Adrenal gland (tissue), 12 donors: ENCODE results near the gene NUP210. TPM values are rescaled to one million over a fixed set of nuclear protein-coding genes. Genes with fewer than 3 reads are reported as not detected.

Experiments
- DNase-seq, 7 donors: peaks; one replicate each; pipeline ENCODE4 v3.0.0-alpha.2; 2019 to 2020
- H3K27ac ChIP-seq, 5 donors: fragments of 200-600 bp; sonication (generic) in 4 of 5; 1 replicate in 3 of 5; 2 replicates in 2 of 5; pipeline versions ENCODE4 v1.5.1 to v1.8.0; 2016 to 2020; ENCODE audit warnings: mild to moderate bottlenecking in 1 of 5
- H3K27me3 ChIP-seq: fragments of 200-600 bp; 2 replicates; pipeline ENCODE4 v1.8.0; 2021
- H3K36me3 ChIP-seq, 2 donors: fragments of 200-600 bp; replicated peaks in 1 of 2; 1 replicate in 1 of 2; 2 replicates in 1 of 2; pipeline versions ENCODE4 v1.5.1 to v1.8.0; 2018 to 2022
- H3K4me1 ChIP-seq, 2 donors: fragments of 200-600 bp; replicated peaks in 1 of 2; 1 replicate in 1 of 2; 2 replicates in 1 of 2; pipeline versions ENCODE4 v1.5.1 to v1.8.0; 2018 to 2021
- H3K4me3 ChIP-seq, 4 donors: fragments of 200-600 bp; sonication (generic) in 3 of 4; one replicate each; pipeline ENCODE4 v1.5.1; 2016 to 2018
- H3K9me3 ChIP-seq, 3 donors: fragments of 200-600 bp; sonication (generic) in 1 of 3; replicated peaks in 1 of 3; 1 replicate in 2 of 3; 2 replicates in 1 of 3; pipeline versions ENCODE4 v1.5.1 to v1.8.0; 2016 to 2021
- POLR2A ChIP-seq, 2 donors: fragments of 450-650 bp; IDR thresholded peaks; one replicate each; pipeline ENCODE4 v1.6.1; 2017; ENCODE audit warnings: antibody characterized with exemption in 2 of 2, mild to moderate bottlenecking in 2 of 2, moderate library complexity in 1 of 2
- WGBS, 4 donors: extraction: QIAGEN DNeasy Blood & Tissue Kit in 2 of 4; methylation state at CpG; one replicate each; pipeline versions ENCODE4 v1.1.5 to v1.1.7; 2013 to 2017; 5-methylcytosine and 5-hydroxymethylcytosine counted together
- intact Hi-C, 2 donors: fragments of 100-400 bp; cut with DNase I; formaldehyde crosslinking; loops; one replicate each; pipeline versions ENCODE4 v1.14.1 to v1.15.0; 2022 to 2023
- polyA plus RNA-seq, 3 donors: library from polyadenylated mRNA; stranded (reverse); fragments of 200-250 nt in 2 of 3; fragments of 350-450 nt in 1 of 3; fragmentation: Illumina TruSeq in 1 of 3; extraction: RNeasy Lipid Tissue Mini Kit (QIAGEN cat#74804) in 1 of 3; gene quantifications; one replicate each; pipeline ENCODE4 v1.2.3, GENCODE V29; 2013 to 2014
- total RNA-seq, 9 donors: library from RNA; depleted of rRNA in 4 of 9; stranded (reverse); fragments of >200 nt in 4 of 9; fragments of 120-200 nt in 1 of 9; fragmentation: NEBNext Ultra II Directional in 1 of 9; extraction: Animal tissue kit (Norgen Biotek cat#: 25700) in 1 of 9; gene quantifications; one replicate each; pipeline versions ENCODE4 v1.1.0 to v1.2.4, GENCODE V29; 2013 to 2023
- TF ChIP-seq, protein P1 (sequence below), 6 experiments: fragments of 450-650 bp in 4 of 6; fragments of 200-600 bp in 2 of 6; sonication (generic) in 1 of 6; IDR thresholded peaks; 1 replicate in 5 of 6; 2 replicates in 1 of 6; pipeline versions ENCODE4 v1.5.1 to v1.8.0; 2016 to 2021; ENCODE audit warnings: antibody characterized with exemption in 6 of 6, mild to moderate bottlenecking in 2 of 6, moderate library complexity in 1 of 6
- donor health status: healthy with polysubstance abuse.
- donor health status: Bipolar disorder and iron deficiency.
- donor health status: DM: yes; HTN: yes; CAD: no.
- donor health status: DM: no; HTN: no; CAD: no.
- donor health status: DM: no; HTN: no; CAD: no.
- donor health status: DM: yes; HTN: yes; CAD: no.

Gene NUP210
- total and polyA plus RNA-seq, 12 donors, result 3.0 to 15.8 (median 8.6) TPM

DNA sequence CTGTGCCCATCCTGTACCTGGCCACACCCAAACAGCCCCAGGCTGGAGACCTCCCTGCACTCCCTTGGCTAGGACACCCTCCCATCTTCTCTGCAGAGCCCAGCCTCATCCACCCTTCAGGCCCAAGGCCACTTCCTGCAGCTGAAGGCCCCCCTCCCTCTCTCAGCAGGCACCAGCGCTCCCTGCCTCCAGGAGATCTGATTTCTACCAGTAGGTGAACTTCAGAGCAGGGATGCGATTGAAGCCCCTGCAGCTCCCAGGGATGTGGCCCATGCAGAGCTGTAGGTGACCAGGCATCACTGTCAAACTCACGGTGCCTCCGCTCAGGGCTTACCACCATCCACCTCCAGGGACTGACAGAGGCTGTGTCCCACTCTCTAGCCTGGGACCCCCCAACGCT, 96.3 kb downstream of the NUP210 start:
- no peak for DNase-seq
- H3K27ac ChIP-seq, result no peak overlapping the region
- no peaks in the 10 kb centered on the region for H3K4me1 ChIP-seq
- no peak overlapping the region for H3K4me3 ChIP-seq
- H3K36me3 ChIP-seq, result peaks cover 0 to 4% of the 10 kb centered on the region in 2 donors
- WGBS, 4 donors, result 80 to 100% (median 88%) methylated on average over 2 to 5 of the region's 5 CpGs
- TF ChIP-seq, protein P1, sequence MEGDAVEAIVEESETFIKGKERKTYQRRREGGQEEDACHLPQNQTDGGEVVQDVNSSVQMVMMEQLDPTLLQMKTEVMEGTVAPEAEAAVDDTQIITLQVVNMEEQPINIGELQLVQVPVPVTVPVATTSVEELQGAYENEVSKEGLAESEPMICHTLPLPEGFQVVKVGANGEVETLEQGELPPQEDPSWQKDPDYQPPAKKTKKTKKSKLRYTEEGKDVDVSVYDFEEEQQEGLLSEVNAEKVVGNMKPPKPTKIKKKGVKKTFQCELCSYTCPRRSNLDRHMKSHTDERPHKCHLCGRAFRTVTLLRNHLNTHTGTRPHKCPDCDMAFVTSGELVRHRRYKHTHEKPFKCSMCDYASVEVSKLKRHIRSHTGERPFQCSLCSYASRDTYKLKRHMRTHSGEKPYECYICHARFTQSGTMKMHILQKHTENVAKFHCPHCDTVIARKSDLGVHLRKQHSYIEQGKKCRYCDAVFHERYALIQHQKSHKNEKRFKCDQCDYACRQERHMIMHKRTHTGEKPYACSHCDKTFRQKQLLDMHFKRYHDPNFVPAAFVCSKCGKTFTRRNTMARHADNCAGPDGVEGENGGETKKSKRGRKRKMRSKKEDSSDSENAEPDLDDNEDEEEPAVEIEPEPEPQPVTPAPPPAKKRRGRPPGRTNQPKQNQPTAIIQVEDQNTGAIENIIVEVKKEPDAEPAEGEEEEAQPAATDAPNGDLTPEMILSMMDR (IDR thresholded peaks at IDR 0.05), result no peak
- no peak for TF ChIP-seq POLR2A (IDR thresholded peaks at IDR 0.05)
- no peaks in the 10 kb centered on the region for H3K27me3 ChIP-seq
- intact Hi-C loops, result no loop called here
- H3K9me3 ChIP-seq, result no peaks in the 10 kb centered on the region

DNA sequence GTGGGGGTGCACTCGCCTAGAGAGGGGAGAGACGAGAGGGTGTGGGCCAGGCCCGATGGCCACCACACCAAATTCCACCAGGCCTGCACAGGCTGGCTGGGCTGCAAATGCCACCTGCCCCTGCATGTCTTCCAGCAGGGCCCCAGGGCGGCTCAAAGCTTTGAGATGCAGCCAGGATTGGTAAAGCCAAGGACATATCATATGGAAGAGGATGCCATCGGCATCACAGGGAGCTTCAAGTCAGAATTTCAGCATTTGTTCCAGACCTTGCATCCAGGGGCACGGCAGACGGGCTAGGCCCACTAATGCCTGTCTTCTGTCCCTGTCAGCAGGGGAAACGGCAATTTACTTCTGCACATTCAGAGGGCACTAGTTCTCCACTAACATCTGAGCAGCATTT, 97.8 kb downstream of the NUP210 start:
- intact Hi-C loops, result no loop called here
- WGBS, 4 donors, result 87 to 100% (median 93%) methylated on average over 3 to 8 of the region's 8 CpGs
- Histone ChIP-seq H3K9me3 (no peaks in the 10 kb centered on the region), H3K4me1 (no peaks in the 10 kb centered on the region), H3K27ac (no peak overlapping the region), H3K27me3 (no peaks in the 10 kb centered on the region), H3K4me3 (no peak overlapping the region), H3K36me3 (peaks cover 0 to 4% of the 10 kb centered on the region in 2 donors)
- TF ChIP-seq POLR2A (IDR thresholded peaks at IDR 0.05), result no peak
- TF ChIP-seq, protein P1 (IDR thresholded peaks at IDR 0.05), result no peak
- DNase-seq, result no peak

GRCh38 chr3:13319564-13320220, 100.4 kb downstream of the NUP210 start:
- Histone ChIP-seq H3K4me1 (no peaks in the 10 kb centered on the region), H3K36me3 (peaks cover 0 to 4% of the 10 kb centered on the region in 2 donors), H3K4me3 (no peak overlapping the region), H3K9me3 (no peaks in the 10 kb centered on the region), H3K27ac (no peak overlapping the region), H3K27me3 (no peaks in the 10 kb centered on the region)
- intact Hi-C loops, result no loop called here
- DNase-seq, result no peak
- TF ChIP-seq, protein P1 (IDR thresholded peaks at IDR 0.05), result no peak
- TF ChIP-seq POLR2A (IDR thresholded peaks at IDR 0.05), result no peak
- WGBS, 4 donors, result 93 to 96% (median 95%) methylated on average over 9 to 22 of the region's 22 CpGs

- TF ChIP-seq, protein P1 (IDR thresholded peaks at IDR 0.05), result no peak
- TF ChIP-seq POLR2A (IDR thresholded peaks at IDR 0.05), result no peak
- H3K4me3 ChIP-seq, result no peak overlapping the region
- no peak for DNase-seq
- no peaks in the 10 kb centered on the region for H3K27me3 ChIP-seq
- H3K27ac ChIP-seq, result no peak overlapping the region
- WGBS, 4 donors, result 90 to 94% (median 92%) methylated on average over 3 to 14 of the region's 14 CpGs
- H3K9me3 ChIP-seq, result no peaks in the 10 kb centered on the region
- intact Hi-C loops, result no loop called here
- peaks cover 0 to 4% of the 10 kb centered on the region in 2 donors for H3K36me3 ChIP-seq
- no peaks in the 10 kb centered on the region for H3K4me1 ChIP-seq
Observed at GRCh38 chr3:13318626-13319470, 101.3 kb downstream of the NUP210 start.
